Occipital lobe (tissue), 2 donors: ENCODE measurements around the gene CUBN. TPM values are rescaled to one million over a fixed set of nuclear protein-coding genes. Genes with fewer than 3 reads are reported as not detected.
"Not testable (repeated sequence)": the region's sequence is repeated elsewhere in the genome, so short reads cannot be mapped to it uniquely, and the experiment has no call there.

Experiments used
- DNase-seq: peaks from one replicate; lab custom pipeline; 2025; lab: John Stamatoyannopoulos, UW
- total RNA-seq: library from RNA; depleted of rRNA; stranded (reverse); fragments of >200 nt; gene quantifications from one replicate; pipeline ENCODE4 v1.2.3, GENCODE V29; 2014

CUBN gene
- total RNA-seq, 1 donor from 2014 or later = 2.3 TPM

DNA sequence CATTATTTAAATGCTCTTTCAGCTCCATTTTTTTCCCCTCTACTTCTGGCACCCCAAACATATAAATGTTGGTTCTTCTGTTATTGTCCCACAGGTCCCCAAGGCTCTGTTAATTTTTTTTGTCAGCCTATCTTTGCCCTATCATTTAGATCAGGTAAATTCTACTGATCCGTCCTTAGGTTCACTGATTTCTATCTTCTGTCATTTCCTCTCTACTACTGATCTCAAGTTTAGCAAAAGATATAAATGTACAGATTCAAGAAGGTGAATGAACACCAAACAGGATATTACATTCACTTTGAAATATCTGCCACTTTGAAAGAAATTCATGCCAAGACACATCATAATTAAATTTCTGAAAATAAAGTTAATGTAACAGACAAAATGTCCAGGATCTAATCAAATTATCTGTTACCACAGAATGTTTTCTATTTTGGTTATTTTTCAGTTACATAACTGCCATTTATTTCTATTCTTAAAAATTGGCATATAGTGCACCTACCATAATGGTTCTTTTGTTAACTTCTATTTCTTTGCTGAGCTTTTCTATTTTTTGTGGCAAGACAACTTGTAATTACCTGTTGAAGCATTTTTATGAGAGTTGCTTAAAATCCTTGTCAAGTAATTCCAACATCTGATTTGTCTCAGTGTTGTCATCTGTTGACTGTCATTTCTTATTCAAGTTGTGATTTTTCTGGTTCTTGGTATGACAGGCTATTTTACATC, 12.1 kb upstream of the CUBN start:
- DNase-seq = no peak

DNA sequence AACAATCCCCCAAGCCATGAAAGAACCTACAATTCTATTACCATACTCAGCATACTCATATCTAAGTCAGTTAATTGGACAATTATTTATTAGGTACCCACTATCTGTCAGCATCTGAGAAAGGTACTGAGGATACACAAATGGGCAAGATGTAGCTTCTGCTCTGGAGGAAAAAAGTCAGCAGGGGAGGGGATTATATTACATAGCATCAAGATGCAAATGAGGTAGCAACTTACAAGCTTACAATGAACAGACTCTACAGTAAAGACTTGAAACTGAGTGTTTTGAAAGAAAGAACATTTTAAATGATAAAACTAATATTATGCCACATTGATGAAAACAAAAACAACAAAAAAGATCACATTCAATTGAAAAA, 10.8 kb upstream of the CUBN start:
- no peak for DNase-seq

DNA sequence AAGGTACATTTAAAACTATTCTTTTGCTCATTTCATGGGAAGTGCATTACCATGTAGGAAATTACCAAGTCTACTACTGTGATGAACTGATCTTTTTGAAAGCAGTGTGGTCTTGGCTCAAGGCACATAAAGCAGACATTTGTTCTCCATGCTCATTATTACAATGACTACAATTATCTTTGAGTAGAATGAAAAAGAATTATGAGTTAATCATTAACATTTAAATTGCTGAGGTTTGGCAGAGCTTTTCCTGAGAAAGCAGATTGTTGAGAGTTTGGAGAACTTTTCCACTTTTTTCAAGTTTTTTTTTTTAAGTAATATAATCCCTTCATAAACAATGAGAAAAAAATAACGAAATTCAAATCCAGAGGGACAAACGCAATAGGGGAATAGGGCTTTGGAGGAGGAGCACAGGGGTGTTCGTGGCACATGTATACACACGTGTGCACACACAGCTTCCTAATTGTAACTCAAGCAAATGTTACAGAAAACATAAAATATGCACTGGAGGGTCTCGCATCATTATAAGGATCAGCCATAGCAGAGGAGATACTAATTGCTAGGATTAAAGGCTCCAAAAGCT, 8.9 kb upstream of the CUBN start:
- DNase-seq = no peak

DNA sequence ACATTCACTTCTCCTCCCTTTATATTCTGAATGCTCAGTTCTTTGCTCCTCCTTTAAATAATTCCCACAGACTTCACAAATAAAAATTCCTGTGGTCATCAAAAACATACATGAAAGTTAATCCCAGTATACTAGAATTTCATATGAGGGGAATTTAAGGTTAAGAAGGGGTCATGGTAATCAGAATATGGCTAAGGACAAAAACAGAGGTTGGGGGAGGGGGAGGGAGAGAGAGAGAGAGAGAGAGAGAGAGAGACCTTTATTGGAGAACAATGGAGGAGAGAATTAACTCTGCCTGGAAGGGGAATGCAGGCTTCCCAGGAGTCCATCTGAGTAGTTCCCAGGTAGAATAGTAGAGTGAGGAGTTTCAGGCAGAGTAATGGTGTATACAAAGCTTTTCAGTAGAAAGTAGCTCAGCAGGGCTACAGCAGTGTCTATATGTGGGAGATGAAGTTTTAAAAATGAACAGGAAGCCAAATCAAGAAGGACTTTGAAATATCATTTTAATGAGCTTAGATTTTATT, 5.2 kb upstream of the CUBN start:
- DNase-seq = no peak

DNA sequence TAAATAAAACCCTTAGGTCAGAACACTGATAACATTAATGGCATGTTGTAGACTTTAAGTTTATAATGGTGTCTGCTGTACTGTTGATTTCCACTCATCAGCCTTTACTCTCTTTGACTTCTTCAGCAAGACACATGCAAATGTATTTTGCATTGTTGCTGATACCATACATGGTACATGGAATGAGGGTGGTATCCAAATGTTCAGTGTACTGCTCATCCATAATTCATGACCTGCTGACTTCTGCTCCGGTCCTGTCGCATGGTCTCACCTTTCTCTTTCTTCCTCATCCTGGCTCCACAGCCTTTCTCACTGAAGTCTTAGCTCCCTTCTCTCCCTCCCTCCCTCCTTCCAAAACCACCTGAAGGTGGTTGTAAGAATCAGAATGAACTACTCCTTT, 4.7 kb upstream of the CUBN start:
- no peak for DNase-seq

DNA sequence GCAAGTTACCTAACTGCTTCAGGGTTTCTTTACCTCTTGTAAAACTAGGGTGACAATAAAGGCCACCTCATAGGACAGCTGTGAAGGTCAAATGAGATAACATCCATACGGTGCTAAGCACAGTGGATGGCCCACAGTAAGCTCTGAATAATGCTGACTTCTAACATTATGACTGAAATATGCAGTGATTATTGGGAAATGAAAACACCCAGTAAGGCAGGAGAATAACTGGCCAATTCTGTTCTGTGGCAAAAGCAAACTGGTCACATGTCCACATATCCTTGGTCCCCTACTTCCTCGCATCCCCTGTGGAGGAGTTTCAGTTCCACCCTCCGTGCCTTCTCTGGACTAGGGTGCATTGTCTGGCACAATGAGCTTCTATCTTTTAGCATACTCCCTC, 1.4 kb downstream of the CUBN start:
- no peak for DNase-seq

DNA sequence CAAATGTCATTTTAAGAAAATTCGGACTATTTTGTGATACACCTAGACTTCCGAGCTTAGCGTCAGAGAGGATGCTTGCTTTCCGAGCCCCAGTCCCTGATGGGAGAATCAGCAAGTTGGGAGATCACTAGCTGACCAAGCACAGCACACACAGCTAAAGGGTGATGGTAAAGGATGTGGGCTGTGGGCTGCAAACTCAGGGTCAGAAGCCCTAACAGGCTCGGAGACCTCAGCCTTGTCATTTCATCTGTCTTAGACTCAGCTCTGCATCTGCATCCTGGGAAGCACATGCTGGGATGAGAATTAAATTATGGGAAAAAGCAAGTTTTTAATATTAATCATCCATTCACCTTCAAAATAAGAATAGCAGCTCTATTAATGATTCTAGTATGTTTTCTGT, 3.3 kb downstream of the CUBN start:
- DNase-seq = no peak

DNA sequence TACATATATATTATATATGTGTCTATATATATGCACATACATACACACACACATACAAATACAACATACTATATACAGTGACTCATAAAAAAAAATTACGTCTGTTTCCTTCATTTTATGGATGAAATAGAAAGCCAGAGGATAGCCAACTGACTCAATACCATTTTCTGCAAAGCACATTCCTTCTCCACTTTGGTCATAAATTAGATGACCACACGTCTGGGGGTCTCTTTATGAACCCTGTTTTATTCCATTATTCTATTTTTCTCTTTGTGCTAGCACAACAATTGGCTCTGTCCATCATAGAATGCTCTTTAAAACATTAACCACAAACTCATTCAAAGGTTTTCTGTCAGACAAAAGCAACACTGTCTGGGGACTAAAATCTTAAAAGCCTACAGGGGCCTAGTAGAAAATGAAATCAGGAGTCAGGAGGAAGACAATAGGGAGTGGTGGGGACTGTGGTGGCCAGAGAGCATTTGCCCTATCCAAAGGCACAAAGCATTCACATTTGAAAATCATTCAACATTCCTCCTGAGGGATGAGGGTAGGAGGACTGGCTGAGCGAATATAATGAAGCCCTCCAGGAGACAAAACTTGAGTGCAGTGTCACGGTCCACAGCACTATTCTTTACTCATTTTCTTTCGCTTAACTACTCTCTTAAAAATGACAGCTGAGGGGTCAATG, 4.3 kb downstream of the CUBN start:
- no peak for DNase-seq

DNA sequence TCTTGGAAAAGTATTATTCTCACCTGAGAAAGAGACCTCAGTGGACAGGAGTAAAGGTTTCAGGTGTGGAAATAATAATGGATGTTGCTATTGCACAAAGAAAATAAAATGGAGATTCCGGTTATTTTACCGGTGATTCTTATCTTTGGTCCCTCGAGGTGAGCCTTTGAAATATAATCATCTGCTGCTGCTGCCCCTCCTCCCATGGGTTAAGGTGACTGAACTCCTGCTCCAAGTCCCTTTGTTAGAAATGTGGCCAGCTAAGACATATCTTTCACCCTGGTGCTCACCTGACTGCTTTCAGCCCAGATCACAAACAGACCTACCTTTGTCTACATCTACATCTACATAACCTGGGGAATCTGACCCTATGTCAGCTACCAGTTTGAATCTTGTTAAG, 5.7 kb downstream of the CUBN start:
- no peak for DNase-seq

DNA sequence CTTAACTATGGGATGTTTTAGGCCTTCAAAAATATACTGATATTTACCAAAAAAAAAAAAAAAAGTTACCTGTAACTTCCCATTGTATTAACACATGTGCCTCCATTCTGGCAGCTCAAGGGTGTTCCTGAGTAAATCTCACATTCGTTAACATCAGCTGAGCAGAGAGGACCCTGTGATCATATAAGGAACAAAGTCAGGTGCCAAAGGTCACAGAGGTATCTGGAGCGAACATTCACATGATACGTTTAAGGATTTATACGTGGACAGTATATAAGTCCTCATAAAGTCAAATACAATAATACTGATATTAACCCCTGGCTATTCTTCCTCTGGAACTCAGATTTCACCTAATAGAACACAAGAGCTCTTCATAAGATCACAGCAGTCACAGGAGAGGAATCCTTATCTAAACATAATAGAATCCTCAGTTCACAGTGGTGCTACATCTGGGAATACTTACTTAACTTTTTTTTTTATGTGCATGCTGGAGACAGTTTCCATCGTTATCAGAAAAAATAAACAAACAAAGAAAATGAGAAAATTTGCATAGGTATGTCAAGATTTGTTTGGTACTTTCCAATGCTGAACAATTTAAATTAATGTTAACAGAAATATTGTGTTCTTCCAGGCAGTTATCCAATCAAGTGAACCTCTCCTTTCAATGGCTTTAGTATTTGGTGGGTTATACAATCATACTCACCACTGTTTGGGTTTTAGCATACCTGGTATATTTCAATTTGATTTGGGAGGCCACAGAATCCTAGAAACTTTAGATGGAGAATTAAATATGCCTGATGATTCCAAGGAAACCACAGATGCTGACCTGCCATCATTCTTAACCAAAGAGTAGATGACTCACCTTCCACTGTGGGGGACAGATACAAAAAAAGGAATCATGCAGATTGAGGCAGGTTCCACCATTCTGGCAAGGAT, 6.6 kb downstream of the CUBN start:
- no peak for DNase-seq

DNA sequence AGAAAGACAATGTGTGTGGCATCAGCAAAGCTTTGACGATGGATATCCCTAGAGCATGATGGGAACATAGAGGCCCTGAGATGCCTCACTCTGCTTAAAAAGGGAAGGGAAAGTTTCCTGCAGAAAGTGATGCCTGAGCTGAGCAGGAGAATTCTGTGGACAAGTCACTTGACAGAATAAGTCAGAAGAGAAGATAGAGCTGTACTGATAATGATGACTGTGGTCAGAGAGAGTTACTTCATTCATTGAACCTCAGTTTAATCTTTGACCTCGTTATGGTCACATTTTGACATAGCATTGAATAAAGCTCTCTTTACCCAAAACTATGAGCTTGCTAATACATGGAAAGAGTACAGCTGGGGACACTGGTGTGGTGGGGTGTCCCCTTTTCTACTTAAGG, 7.6 kb downstream of the CUBN start:
- DNase-seq = no peak

DNA sequence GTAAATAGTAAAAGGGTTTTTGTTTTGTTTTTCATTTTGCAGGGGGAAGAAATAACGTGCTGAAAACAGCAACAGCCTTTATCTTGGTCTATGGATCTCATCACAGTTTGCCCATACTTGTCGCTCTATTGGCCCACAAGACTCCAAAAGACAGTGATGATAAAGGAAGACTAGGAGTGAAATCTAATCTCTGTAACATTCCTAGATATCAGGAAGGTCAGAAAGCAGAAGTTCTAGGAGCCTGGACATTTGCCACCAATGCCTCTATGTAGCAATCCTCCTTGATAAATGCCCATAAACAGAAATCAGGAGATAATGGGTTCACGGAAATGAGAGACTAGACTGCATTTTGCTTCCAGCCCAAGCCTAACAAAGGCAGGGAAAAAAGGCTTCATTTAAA, 8.9 kb downstream of the CUBN start:
- no peak for DNase-seq

DNA sequence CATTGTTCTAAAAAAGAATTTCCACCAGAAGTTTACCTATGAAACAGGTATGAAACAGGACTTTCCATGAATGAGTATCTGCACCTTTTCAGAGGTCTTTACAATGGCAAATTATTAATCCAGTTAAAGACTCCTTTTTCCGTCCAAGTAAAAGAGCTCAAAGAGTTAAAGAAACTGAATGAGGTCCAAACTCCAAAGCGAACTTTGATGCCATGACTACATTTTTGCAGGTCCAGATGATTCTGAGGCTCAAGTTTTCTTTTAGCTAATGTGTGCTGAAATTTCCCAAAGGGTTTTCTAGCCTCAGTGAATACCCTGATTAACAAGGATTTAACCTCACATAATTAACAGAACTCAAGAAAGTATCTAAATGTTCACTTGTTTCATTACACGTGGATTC, 9.8 kb downstream of the CUBN start:
- no peak for DNase-seq

DNA sequence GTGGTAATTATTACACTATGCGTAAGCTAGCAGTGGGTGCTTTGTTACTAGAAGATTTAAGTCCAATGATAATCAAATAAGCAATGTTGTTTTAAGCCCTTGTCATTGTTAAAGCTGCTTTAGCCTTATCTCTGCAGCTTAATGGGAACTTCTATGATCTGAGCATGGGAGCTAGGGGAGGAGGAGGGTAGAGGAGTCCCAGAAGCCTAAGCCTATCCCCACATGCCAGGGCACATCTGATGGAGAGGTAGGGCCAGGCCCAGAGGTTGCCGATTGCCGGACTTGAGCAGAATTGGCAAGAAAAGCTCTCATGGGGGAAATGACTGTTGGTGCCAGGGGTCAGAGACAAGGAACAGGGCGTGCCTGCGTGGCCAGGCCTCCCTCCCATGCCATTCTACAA, 13.4 kb downstream of the CUBN start:
- DNase-seq = no peak

DNA sequence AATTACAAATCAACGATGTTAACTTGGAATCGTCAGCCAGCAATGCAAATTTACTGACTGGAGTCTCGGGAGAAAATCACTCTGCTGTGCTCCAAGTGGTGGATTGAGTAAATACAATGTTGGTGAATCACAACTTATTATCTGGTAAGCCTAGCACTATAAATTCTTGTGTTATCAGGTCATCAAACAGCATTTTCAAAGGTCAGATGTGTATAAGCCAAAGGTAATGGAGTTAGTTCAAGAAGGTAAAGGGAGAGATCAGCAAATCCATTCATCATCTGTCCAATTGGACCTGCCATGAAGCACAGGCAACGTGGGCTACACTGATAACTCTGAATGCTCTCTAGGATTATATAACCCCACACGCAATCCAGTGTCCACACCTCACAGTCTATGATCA, 13.9 kb downstream of the CUBN start:
- no peak for DNase-seq

DNA sequence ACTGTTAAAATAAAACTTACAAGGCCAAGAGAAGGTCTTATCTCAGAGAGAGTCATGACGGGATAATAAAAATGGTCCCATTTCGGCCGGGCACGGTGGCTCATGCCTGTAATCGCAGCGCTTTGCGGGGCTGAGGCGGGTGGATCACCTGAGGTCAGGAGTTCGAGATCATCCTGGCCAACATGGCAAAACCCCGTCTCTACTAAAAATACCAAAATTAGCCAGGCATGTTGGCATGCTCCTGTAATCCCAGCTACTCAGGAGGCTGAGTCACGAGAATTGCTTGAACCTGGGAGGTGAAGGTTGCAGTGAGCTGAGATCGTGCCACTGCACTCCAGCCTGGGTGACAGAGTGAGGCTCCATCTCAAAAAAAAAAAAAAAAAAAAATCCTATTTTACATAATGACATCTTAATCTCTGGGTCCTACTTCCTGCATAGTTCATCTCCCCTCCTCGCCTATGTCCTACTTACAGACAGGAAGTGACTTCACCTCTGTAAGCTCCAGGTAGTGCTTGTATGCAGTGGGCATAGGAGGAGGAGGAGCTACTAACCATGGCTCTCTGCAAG, 14.7 kb downstream of the CUBN start:
- DNase-seq = not testable (repeated sequence)

DNA sequence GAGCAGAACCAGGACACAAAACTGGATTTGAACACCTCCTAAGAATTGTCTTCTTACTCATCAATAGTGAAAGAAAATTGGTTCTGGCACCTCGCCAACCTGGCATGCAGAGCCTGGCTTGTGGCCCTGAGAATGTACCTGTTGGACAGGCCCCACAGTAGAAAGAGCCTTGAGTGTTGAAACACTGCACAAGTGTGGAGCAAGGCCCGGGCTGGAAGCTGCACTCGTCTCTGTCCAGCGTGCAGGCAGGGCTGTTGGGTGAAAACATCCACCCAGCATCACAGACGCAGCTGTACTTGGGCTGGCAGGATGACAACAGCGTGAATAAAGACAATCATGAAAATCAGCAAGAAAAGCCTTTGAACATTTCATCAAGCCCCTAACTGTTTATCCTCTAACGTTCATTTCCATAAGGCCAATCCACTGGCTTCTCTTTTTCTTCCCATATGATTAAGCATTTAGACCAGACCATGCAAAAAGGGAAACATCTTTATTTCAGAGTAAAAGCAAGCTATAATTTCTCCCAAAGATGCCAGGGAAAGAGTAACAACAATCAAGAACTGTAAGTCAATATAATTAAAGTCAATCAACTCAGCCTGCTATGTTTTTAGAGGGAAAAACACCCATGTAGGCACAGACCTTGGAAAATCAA, 15.6 kb downstream of the CUBN start:
- no peak for DNase-seq

DNA sequence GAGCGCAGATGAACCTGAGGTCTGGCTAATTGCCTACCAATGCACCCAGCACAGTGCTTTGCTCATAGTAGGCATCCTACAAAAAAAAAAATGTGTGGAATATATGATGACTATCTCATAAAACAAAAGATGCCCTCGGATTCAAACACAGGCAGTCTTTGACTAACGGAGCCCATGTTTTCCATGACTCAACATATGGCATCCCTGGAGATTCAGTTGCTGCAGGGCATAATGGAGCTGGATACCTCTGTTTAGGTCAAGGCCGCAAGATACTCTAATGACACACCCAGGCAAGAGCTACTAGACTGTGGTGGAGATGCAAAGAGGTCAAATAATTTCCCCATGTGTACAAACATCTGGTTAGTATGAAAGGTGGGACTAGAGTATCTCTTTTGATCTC, 16.3 kb downstream of the CUBN start:
- DNase-seq = no peak

DNA sequence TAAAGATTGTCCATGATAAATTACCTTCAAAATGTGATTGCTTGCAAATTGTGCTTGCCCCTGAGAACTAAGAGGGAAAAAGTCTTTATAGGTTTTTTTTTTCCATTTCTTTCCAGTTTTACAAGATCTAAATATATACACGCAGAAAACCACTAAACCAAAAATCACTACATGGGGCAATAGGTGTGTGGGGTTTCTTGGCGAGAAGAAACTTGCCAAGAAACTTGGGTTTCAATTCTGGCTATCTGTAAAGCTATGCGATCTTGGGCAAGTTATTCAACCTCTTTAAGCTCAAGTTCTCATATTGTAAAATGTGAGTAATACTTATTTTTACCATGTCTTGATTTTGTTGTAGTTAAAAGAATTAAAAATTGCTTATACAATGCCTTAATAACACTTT, 17.0 kb downstream of the CUBN start:
- DNase-seq = no peak

DNA sequence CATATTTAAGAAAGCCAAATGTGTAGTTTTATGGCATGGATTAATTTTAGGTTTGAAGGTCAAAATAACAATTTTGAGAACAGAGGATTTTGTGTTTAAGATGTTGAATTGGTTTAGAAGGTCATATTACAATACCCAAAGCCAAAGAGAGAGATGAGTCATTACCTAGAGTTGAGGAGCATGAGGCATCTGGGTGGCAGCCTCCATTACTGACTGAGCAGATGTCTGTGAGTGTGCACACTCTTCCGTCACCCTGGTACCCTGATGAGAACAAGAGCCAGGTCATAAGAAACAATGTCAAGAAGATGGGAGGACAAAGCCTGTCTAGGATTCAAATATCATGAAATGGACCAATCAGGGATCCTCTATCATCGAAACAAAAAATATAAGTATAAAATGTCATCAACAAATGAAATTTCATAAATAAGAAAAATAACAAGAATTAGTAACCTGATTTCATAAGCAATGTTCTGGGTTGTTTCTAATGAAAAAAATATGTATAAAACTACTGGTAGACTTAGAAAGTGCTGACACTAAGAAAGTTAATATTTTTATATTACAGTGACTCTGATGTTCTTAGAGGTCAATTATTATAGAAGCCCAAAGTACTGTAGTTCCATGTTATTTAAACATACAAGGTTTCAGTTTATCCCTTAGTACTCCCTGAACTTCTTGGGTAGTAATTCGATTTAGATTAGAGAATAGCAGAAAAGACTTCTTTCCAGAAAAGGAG, 20.0 kb downstream of the CUBN start:
- DNase-seq = no peak
